GM19468 (cell line): ENCODE data around the gene PRKCE.

Source experiments
- ATAC-seq: cut with Tn5 transposase; IDR thresholded peaks from one replicate; pipeline ENCODE4 v1.9.1; 2021; ENCODE audit warnings: mild to moderate bottlenecking, moderate library complexity, moderate number of reproducible peaks; ENCODE audit not compliant: unreplicated experiment; ENCODE audit errors: extremely low read depth

PRKCE gene

DNA sequence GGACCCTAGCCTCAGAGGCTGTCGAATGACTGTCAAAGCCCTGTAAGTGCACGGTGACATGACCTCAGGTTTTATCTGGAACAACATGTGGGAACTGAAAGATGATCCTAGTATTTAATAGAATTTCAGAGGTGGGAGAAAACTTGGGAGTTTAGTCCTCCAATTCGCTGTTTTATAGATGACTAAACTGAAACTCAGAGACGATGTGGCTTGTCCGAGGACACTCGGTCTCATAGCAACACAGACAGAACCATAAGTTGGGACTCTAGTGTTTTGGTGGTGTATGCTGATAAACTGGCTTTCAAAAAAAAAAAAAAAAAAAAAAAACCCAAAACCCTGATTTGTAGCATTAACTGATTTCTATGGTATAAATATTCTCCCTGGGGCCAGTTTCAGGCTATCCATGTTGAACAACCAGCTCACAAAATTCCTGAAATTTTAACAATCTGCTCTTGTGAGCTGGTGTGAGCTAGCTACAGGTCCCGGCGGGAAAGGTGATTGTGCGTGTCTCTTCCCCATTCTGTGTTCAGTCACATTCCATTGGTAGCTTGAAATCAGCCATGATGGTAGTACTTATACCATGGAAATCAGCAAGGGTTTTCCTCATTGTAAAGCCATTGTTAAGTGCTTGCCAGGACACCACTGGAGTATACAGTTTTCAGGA is 450.2 kb downstream of the PRKCE start:
- ATAC-seq: no peak

DNA sequence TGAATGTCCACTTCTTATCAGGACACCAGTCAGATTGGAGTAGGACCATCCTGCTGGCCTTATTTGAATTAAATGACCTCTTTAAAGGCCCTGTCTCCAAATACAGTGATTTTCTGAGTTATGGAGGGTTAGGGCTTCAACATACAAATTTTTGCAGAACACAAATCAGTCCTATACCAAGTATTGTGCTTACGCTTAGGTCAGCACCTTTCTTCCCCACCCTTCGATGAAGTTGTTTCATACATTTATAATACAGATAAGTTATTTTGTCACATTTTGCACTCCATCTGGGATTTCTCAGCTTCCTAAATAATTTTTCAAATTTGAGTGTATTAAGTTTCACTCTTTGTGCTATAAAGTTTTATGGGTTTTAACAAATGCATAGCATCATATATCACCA is 455.2 kb downstream of the PRKCE start:
- ATAC-seq: no peak

DNA sequence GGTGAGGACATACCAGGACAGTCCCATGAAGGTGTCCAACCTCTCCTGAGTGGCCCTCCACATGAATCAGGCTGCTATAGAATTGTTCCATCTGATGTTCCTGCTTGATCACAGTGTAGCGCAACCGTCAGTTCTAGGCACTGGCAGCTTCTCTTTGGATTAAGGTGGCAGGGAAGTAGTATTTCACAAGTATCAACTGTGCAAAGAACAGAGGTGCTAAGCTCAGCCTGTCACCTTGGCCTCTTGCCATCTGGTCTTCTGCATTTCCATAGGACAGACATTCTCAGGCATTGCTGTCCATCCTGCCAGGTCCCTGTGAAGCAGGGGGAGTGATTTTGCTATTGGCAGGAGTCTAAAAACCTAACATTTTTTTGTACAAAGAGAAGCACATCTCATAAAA is 463.5 kb downstream of the PRKCE start:
- ATAC-seq: no peak

DNA sequence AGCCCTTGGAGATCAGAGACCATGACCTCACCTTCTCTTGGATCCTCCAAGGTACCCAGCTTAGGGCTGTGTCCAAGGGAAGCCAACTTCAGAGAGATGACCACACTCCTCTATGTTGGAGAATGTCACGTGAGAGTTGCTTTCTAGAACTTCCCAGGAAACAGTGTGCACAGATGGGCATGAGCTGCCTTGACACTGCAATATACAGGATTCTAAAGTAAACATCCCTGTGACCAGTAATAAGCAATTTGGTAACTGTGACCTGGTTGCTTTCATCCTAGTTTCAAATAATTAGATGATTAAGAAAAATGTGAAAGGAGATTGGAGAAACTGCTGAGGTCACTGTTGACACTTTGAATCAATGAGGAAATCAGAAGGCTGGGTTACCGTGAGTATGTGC is 464.7 kb downstream of the PRKCE start:
- no peak for ATAC-seq

DNA sequence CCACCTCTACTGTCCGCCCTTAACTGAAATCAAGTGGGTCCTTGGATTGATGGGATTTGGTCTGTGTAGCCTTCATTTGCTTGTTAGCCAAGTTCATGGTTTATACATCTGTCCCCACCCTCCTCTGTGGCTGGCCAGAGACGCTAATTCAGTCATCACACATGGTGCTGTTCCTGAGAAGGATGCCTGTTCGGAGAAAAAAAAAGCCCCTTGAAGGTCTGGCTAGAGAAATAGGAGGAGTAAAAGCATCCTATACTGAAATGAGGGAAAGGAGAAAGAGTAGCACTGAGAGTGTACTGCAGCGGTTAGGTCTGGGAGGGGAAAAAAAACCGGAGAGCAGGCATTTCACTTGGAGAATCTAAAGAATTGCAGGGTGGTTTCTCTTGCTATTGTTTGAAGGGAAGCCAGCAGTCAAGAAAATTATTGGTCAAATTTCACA is 465.1 kb downstream of the PRKCE start:
- no peak for ATAC-seq

DNA sequence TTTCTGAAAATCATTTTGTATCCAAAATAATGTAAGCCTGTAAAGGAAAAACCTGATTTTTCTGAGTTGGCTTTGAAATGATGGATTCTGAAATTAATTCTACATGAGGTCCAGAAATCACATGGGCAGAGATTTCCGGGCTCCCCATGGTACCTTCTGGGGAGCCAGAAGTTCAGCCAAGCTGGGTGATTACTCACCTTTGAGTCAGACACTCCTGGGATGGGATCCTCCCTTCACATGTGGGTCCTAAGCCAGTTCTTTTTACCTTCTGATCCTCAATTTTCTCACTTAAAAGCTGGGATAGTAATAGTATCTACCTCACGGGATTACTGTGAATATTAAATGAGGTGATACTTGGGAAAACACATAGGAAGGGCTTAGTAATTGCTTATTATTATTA is 465.9 kb downstream of the PRKCE start:
- no peak for ATAC-seq

DNA sequence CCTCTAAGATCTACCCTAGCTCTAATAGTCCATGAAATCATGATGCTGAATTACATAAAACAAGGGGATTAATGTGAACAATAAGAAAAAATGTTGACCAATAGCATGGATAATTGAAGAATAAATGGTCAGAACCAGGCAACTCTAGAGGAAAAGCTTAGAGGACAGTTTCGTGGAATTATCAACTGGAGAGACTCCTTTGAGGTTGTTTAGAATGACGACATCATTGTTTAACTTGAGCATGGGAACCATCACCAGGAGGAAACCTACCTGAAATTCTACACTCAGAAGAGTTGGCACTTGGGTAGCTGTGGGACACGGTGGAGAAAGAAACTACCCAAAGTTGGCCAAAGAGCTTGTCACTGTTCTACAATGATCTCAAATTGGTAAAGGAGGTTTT is 466.5 kb downstream of the PRKCE start:
- ATAC-seq: no peak

DNA sequence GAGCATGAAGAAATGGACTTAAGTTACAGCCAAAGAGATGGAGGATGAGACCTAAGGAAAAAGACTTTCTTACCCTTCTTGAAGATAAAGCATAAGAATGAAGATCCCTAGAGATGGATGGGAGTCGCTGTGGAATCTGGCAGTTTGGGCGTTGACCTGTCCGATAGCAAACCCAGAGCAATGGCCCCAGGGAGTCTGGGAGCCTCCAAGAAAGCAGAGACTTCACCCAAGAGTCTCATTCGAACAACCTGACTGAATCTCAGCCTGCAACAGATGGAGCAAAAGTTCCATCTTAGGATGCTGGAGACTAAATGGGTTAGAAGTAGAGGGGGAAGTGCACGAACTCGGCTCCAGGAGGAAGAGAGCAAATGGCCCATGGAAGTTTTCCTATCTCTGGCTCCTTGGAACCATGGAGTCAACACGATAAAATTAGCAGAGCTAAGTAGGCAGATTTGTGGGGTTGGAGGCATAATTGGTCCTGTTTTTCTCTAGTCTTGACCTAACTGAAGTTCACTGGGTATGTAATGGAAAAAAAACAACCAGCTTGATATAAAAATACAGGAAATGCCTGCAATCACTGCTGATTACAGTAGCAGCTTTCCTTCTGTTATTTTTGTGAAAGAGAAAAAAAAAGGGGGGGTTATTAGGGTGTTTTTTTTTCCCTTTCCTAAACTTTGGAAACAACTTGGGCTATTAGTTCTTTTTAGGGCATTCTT is 467.3 kb downstream of the PRKCE start:
- no peak for ATAC-seq

DNA sequence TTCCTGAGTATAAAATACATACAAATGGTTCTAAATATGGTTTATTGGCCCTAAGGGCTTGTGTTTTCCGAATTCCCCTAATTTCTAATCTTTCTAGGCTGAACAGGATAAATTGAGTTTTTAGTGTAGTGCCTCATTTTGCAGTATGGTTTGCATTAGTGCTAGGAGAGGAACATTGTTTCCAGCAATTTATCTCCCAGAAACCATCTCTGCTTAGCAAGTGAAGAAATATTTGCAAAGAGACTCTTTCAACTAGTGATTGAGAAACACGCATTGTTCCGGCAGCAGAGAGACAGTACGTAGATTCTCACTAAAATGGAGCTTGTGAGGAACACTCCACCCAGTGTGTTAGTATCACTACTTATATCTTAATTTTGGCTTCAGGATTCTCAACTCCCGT is 468.0 kb downstream of the PRKCE start:
- ATAC-seq: no peak

DNA sequence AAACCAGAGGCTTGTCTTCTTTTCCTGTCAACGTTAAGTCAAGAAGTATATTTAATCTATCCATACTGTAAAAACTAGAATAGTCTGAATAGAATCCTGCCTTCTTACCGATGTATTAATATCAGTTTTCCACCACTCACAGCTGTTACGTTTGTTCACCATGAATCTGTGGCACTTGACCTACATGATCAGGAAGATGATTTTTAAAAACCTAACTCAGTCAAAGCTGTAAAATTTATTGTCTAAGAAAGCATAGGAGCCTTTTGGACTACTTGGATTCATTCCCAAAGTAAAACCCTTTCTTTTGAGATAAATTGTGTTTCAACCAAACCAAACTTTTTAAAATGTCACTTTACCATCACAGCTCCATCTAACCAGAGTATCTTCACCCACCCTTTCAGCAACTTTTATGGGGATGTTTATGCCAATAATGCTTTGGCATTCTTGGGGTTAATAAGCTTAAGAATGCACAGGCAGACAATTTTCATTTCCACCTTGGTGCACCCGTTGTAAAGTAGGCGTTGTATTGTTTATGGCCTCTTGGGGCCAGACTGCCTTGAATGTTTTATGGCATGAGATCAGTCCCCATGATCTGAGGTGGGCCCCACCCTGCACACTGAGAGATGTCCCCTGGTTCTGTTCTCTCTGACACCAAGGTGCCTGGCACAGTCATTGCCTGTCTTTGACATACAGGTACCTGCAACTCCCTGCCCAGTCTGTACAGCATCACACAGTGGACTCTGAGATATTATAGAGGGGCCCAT is 469.5 kb downstream of the PRKCE start:
- ATAC-seq: no peak

DNA sequence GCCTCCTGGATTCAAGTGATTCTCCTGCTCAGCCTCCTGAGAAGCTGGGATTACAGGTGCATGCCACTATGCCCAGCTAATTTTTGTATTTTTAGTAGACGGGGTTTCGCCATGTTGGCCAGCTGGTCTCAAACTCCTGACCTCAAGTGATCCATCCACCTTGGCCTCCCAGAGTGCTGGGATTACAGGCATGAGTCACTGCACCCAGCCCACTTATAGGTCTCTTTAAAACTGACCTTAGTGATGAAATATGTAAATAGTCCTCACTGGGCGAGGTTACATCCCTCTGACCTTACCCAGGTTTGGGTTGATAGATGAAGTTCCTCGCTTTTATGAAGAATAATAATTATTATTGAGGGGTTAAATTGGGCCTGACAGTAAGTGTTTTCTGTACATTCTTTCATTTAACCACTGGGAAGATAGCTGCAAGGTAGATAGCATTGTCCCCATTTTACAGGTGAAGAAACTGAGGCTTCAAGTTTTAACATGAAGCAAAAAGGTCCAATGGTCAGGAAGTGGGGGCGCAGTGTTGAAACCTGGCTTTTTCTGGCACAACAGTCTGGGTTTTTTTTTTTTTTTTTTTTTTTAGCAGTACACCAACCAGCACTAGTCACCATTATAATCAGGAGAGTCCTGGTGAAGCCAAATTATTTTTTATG is 471.0 kb downstream of the PRKCE start:
- no peak for ATAC-seq

DNA sequence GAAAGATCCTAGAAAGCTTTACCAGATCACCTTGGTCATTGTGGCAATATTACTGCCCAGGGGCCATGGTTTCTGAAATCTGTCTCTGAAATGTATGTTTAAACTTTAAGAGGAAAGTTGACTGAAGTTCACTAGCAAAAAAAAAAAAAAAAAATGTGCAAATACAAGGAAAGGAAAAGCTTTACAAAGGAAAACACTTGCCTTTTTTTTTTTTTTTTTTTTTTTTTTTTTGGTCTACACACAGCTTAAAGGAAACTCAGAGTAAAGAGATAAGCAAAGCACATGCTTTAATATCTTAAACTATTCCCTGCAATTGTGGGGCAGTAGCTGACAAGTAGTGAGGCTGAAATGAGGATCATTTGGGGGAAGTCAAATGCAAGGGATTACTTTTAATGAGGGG is 471.5 kb downstream of the PRKCE start:
- ATAC-seq: no peak

DNA sequence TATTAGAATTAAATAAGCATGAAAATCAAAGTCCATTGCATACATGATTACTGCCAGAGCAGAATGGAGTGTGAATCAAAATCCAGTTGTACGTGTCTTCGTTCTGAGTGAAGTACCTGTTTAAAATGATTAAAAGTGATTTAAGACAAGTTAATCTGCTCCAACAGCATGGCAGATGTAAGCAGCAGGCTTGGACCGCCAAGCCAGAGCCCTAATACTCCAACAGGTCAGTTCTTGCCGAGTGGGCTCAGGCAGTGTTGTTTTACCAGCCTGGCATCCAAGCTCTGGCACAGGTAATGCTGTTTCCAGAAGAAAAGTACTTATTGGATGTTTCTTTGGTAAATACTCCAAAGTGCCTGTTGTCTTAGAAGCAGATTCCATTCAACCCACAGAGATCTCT is 474.3 kb downstream of the PRKCE start:
- no peak for ATAC-seq

DNA sequence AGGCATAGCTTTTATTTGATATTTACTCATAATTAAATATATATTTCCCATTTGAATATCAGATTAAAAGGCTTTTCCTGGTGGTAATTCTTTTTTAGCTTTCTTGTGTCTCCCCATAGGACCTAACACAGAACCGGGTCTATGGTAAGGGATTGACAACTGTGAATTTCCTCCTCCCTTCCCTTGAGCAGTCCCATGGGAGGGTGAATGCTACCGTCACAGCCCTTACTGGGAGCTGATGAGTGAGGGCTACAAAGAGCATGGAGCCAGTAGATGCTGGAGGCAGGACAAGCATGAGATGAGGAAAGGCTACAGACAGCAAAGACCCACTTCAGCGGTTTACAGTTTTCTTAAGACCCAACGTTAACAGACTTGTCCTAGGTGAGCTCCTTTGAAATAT is 475.1 kb downstream of the PRKCE start:
- no peak for ATAC-seq

DNA sequence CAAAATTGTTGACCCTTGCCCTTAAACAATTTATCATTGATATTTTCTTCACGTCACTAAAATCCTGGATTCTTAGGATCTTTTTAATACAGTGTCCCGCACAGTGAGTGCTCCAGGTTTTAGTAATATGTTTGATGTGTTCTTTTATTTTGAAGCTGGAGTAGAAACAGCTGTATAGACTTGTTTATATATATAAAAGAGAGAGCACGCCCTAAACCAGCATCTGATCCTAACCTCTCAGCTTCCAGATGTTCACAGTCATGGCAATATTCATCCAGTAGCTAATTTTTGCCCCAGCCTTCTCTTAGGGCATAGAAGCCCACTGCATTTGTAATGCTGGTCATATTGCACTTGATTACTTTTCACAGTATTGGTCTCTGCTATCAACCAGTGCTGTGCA is 475.7 kb downstream of the PRKCE start:
- ATAC-seq: no peak

DNA sequence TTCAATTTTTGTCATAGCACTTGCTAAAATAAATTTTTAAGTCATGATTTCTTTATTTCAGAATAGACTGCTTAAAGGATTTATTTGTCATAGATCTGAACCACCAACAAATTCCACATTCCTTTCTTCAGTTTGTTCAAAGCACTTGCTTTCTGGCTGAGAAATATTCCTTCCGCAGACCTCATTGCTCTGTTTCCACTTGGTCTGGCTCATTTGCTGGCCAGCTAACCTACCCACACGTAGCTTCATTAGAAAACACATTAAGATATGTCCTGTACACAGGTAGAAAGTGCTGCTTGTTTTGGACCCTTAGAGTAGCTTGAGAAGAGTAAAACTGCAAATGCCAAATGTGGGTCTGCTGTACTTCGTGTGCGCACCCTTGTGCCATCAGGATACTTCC is 479.0 kb downstream of the PRKCE start:
- ATAC-seq: no peak

DNA sequence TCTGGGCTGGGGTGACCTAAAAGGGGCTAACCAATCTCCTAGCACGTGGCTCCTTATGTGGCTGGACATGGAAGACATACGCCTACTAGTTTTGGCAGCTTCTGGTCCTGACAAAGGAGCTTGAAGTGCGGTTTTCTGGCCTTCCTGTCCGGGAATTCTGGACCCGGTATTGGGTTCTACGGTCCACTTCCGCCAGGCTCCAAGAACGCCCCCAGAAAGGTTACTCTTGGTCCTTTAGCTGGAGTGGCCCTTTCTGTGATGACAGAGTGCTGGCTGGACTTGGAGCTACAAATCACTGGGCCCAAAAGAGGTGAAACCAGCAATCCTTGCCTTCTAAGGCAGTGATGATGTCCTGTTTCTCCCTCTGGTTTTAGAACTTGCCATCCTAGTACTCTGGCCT is 481.5 kb downstream of the PRKCE start:
- ATAC-seq: no peak

DNA sequence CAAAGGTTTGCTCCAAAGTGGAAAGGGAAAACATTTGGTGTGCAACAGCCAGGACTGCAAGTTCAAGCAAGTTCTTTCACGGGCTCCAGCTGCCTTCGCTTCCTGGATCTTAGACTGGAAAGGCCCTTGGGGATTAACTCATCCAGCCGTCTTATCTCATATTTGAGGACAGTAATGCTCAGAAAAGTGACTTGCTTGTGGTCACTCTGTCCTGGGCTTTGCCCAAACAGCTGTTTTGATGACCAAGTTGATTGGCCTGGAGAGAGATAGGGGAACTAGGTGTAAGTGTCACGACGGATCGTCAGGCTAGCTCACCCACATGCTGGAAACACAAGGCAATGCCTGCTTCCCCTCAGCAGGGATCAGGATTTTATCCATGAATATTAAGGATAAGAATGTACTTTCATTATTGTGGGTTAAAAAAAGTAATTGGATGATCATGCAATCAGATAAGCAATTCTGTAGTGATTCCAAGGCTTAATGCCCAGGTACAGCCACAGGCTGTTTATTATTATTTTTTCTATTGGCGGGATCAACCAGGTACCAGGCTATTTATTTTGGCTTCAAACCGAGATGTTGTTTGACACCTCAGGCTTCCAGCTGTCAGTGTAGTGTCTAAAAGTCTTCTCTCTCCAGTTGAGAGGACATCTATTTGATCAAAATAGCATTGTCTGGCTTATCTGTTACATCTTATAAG is 483.2 kb downstream of the PRKCE start:
- no peak for ATAC-seq

DNA sequence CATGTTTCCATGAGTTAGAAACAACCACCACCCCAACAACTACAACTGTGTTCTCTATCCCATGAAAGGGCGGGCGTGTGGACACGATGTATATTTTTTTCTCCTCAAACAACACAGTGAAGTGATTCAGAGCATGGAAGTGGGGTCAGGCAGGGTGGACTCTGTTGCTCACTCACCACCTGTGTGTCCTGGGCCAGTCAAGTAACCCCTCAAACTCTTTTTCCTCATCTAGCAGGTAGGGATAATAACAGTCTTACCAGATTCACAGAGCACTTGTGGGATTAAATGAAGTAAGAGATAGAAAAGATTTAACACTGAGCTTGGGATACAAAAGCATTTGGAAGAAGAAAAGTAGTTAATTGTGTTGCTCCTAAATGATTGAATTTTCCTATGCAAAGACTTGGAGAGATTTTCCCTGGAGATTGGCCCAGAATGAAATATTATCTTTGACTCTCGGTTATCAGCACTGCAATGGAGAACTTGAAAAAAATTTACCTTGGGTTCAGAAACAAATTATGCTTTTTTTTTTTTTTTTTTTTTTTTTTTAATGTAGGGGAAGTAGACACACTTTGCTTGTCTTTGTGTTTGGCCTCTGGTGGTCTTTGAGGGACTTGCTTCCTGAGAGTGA is 483.9 kb downstream of the PRKCE start:
- ATAC-seq: no peak

DNA sequence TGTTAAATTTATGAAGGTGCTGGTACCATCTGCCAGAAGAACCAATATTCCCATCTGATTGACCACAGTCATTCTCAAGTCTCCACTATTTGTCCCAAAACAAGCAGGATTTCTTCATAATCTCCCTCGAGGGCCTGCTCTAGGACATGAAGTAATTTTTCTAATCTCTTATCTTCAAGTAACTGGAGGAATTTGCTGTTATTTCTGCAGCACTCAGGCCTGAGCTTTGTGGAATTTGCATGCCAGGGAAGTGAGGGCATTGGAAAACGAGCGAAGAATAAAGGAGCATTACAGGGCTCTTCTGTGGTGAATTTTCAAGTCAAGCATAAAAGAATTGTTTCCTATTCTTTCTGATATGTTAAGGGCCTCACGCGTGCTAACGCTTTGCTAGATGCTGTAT is 484.5 kb downstream of the PRKCE start:
- ATAC-seq: no peak
